K562 (cell line): ENCODE measurements around the gene EGLN1. TPM values are rescaled to one million over a fixed set of nuclear protein-coding genes. Genes with fewer than 3 reads are reported as not detected.

Experiments
- ARID2 ChIP-seq: fragments of 450-650 bp; IDR thresholded peaks from 2 replicates; pipeline ENCODE4 v1.6.1; 2017; ENCODE audit warnings: antibody characterized with exemption, mild to moderate bottlenecking
- ATF1 ChIP-seq, 2 experiments: fragments of 450-650 bp in 1 of 2; IDR thresholded peaks; 2 replicates each; pipeline ENCODE4 v1.6.1; 2016; ENCODE audit warnings: missing compliant biosample characterization in 1 of 2, missing genetic modification characterization in 1 of 2
- E2F3 ChIP-seq: fragments of 250-450 bp; sonication (Bioruptor Pico); IDR thresholded peaks from 2 replicates; pipeline ENCODE4 v1.4.0; 2020; ENCODE audit warnings: mild to moderate bottlenecking
- HDAC3 ChIP-seq: fragments of 450-650 bp; IDR thresholded peaks from 2 replicates; pipeline ENCODE4 v1.6.1; 2018; ENCODE audit warnings: borderline replicate concordance, mild to moderate bottlenecking, moderate library complexity; ENCODE audit not compliant: partially characterized antibody
- MAX ChIP-seq: sonication (generic); formaldehyde crosslinking; IDR thresholded peaks from 2 replicates; pipeline ENCODE4 v1.9.0; 2022; ENCODE audit warnings: mild to moderate bottlenecking, missing genetic modification reagents
- MTA1 ChIP-seq: fragments of 450-650 bp; IDR thresholded peaks from 2 replicates; pipeline ENCODE4 v1.6.1; 2017; ENCODE audit warnings: borderline replicate concordance
- RREB1 ChIP-seq: fragments of 250-450 bp; sonication (Bioruptor Pico); IDR thresholded peaks from 2 replicates; pipeline ENCODE4 v1.4.0; 2020
- SMARCA4 ChIP-seq: fragments of 450-650 bp; IDR thresholded peaks from 2 replicates; pipeline ENCODE4 v1.6.1; 2016
- ZNF12 ChIP-seq: sonication (generic); formaldehyde crosslinking; IDR thresholded peaks from 2 replicates; pipeline ENCODE4 v1.4.0; 2020; ENCODE audit warnings: mild to moderate bottlenecking, missing genetic modification reagents
- ZNF277 ChIP-seq: fragments of 250-450 bp; sonication (Bioruptor Pico); IDR thresholded peaks from 2 replicates; pipeline ENCODE4 v1.8.0; 2022; ENCODE audit warnings: inconsistent platforms, mild to moderate bottlenecking, moderate library complexity, borderline replicate concordance
- ZNF316 ChIP-seq: fragments of 450-650 bp; IDR thresholded peaks from 2 replicates; pipeline ENCODE4 v1.6.1; 2016
- ZNF76 ChIP-seq: fragments of 250-450 bp; sonication (Bioruptor Pico); IDR thresholded peaks from 2 replicates; pipeline ENCODE4 v1.4.0; 2020; ENCODE audit warnings: mild to moderate bottlenecking, moderate library complexity, borderline replicate concordance
- polyA plus RNA-seq, 8 experiments: library from polyadenylated mRNA; depleted of rRNA in 4 of 8; stranded (reverse) in 5 of 8; unstranded in 3 of 8; fragments of >200 nt; fragmentation: Nextera tagmentation in 2 of 8; fragmentation: Illumina TruSeq in 1 of 8; extraction: Ambion mirVana in 2 of 8; extraction: Trizol in 1 of 8; gene quantifications; 2 replicates each; pipeline versions ENCODE4 v1.2.1 to v1.2.3, GENCODE V29; 2011 to 2014; ENCODE audit warnings: inconsistent platforms in 1 of 8, missing spikeins in 1 of 8
- total RNA-seq, 7 experiments: library from RNA; depleted of rRNA in 6 of 7; stranded (reverse); fragments of >200 nt in 6 of 7; fragmentation: Illumina TruSeq in 2 of 7; extraction: Trizol in 2 of 7; gene quantifications; 2 replicates each; pipeline versions ENCODE4 v1.2.1 to v1.2.3, GENCODE V29; 2011 to 2021; ENCODE audit warnings: low replicate concordance in 1 of 7
- TF ChIP-seq, protein P1 (sequence below): fragments of 250-450 bp; sonication (Bioruptor Pico); IDR thresholded peaks from 2 replicates; pipeline ENCODE4 v1.5.0; 2021; ENCODE audit warnings: mild to moderate bottlenecking, moderate library complexity
- TF ChIP-seq, protein P2 (sequence below), 2 experiments: fragments of 250-450 bp in 1 of 2; fragments of 450-650 bp in 1 of 2; sonication (Bioruptor Pico) in 1 of 2; IDR thresholded peaks; 2 replicates each; pipeline versions ENCODE4 v1.6.1 to v1.8.0; 2016 to 2021; ENCODE audit warnings: mild to moderate bottlenecking in 2 of 2, moderate library complexity in 2 of 2, missing compliant biosample characterization in 1 of 2, missing genetic modification characterization in 1 of 2

EGLN1 gene
- total and polyA plus RNA-seq, 9 of the 15 experiments (the other 6 are each of a cell fraction or from before 2014, with no cell fraction given) = 5.2 to 54.3 (median 24.6) TPM

GRCh38 chr1:231338270-231339128 lies 83.6 kb downstream of the EGLN1 start, which contains the start of gene SPRTN (continued):
- TF ChIP-seq RREB1 (CRISPR knock-in tag) = 0 out of 2 replicates have a peak, but pooled peaks have one; percentile 57
- TF ChIP-seq ARID2 = 0 out of 2 replicates have a peak, but pooled peaks have one; percentile 39
- TF ChIP-seq ZNF12 = peak; percentile 85; the same call in 1 of the 2 replicates
- TF ChIP-seq E2F3 (CRISPR knock-in tag) = peak; percentile 69; the same call in 1 of the 2 replicates
- TF ChIP-seq, protein P1, sequence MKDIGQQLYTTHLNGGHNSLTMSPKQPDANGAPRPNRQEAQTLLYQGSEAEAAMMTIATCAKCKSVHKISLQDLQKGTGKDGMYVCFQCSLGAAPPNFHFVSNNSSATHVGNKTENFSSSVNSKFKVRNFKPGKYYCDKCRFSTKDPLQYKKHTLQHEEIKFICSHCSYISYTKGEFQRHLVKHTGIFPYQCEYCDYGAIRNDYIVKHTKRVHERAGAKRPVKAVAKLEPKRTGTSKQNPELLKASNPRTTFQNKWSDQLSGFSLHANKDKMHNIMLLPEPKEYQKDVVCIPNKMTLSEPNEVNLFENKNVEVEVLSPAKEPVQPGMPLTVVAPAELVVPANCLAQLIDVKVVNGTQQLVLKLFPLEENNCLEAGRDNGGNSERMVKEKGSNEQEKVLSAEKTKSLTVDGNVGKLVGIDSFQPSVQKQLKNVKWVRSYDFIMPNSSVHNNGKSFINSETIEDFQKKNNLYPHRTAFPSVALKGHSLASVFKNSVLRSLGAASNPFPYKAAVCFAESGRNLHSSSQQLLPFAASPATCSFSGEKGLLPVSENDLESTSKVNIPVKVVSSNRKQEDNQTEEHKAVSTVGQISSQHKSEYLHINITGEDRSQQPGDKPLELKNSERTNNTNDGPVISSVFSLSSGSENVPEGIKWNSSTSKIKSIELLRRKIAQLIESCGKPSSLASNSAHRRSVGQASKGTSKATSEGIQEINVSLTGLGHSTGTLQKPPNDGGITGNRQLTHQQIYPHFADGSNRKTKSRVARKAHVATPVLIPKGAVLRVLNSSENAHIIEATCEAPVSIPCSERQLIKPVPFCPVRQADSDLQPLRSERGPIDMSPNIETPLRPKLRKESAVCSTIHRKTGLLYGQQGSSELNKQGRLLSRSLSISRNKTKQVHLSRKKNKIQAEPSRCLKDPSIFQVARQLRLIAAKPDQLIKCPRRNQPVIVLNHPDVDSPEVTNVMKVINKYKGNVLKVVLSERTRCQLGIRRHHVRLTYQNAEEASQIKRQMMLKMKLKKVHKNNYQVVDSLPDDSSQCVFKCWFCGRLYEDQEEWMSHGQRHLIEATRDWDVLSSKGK (CRISPR knock-in tag) = no peak
- TF ChIP-seq ZNF277 (CRISPR knock-in tag) = 0 out of 2 replicates have a peak, but pooled peaks have one; percentile 30
- peak; percentile 67; the same call in 1 of the 2 replicates for TF ChIP-seq MTA1
- TF ChIP-seq MAX (CRISPR knock-in tag) = peak; percentile 56
- peak; percentile 26; the same call in 1 of the 2 replicates for TF ChIP-seq ZNF316
- TF ChIP-seq HDAC3 = no peak
- no peak for TF ChIP-seq ATF1 (CRISPR knock-in tag; IDR thresholded peaks at IDR 0.05)
- peak; percentile 76 for TF ChIP-seq ATF1 (tag; IDR thresholded peaks at IDR 0.05)
- TF ChIP-seq ZNF76 = peak; percentile 29; the same call in 1 of the 2 replicates
- TF ChIP-seq, protein P2, sequence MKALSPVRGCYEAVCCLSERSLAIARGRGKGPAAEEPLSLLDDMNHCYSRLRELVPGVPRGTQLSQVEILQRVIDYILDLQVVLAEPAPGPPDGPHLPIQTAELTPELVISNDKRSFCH (CRISPR knock-in tag; IDR thresholded peaks at IDR 0.05) = no peak
- TF ChIP-seq, protein P2 (tag; IDR thresholded peaks at IDR 0.05) = peak; percentile 43; the same call in 1 of the 2 replicates
- TF ChIP-seq SMARCA4 = peak; percentile 19; the same call in 1 of the 2 replicates
